Measurements from ENCODE around the gene C2CD3. TPM values are rescaled to one million over a fixed set of nuclear protein-coding genes. Genes with fewer than 3 reads are reported as not detected.

Gene C2CD3
- total RNA-seq, 1 donor from 2014 or later, result 12.2 TPM

- TF ChIP-seq, protein P1, sequence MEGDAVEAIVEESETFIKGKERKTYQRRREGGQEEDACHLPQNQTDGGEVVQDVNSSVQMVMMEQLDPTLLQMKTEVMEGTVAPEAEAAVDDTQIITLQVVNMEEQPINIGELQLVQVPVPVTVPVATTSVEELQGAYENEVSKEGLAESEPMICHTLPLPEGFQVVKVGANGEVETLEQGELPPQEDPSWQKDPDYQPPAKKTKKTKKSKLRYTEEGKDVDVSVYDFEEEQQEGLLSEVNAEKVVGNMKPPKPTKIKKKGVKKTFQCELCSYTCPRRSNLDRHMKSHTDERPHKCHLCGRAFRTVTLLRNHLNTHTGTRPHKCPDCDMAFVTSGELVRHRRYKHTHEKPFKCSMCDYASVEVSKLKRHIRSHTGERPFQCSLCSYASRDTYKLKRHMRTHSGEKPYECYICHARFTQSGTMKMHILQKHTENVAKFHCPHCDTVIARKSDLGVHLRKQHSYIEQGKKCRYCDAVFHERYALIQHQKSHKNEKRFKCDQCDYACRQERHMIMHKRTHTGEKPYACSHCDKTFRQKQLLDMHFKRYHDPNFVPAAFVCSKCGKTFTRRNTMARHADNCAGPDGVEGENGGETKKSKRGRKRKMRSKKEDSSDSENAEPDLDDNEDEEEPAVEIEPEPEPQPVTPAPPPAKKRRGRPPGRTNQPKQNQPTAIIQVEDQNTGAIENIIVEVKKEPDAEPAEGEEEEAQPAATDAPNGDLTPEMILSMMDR (IDR thresholded peaks at IDR 0.05; ENCODE audit: insufficient read depth, low read length, poor library complexity, severe bottlenecking), result no peak
- H3K36me3 ChIP-seq (ENCODE audit: control insufficient read depth, insufficient read depth, low read length), result peaks cover 6% of the 10 kb centered on the region
- no peak overlapping the region for H3K4me3 ChIP-seq (ENCODE audit: low read depth, low read length)
- no peak for DNase-seq (ENCODE audit: low read depth)
- H3K27me3 ChIP-seq (ENCODE audit: control insufficient read depth, insufficient read depth, low read length), result no peaks in the 10 kb centered on the region
These were observed 198.6 kb downstream of the C2CD3 start for GRCh38 chr11:73972187-73972586.

- peaks cover 3% of the 10 kb centered on the region for H3K36me3 ChIP-seq (ENCODE audit: control insufficient read depth, insufficient read depth, low read length)
- TF ChIP-seq, protein P1 (IDR thresholded peaks at IDR 0.05; ENCODE audit: insufficient read depth, low read length, poor library complexity, severe bottlenecking), result no peak
- no peak overlapping the region for H3K4me3 ChIP-seq (ENCODE audit: low read depth, low read length)
- no peaks in the 10 kb centered on the region for H3K27me3 ChIP-seq (ENCODE audit: control insufficient read depth, insufficient read depth, low read length)
- DNase-seq (ENCODE audit: low read depth), result no peak
These were observed 199.6 kb downstream of the C2CD3 start for GRCh38 chr11:73971175-73971719.

- H3K4me3 ChIP-seq (ENCODE audit: low read depth, low read length), result no peak overlapping the region
- TF ChIP-seq, protein P1 (IDR thresholded peaks at IDR 0.05; ENCODE audit: insufficient read depth, low read length, poor library complexity, severe bottlenecking), result no peak
- H3K27me3 ChIP-seq (ENCODE audit: control insufficient read depth, insufficient read depth, low read length), result no peaks in the 10 kb centered on the region
- peaks cover 2% of the 10 kb centered on the region for H3K36me3 ChIP-seq (ENCODE audit: control insufficient read depth, insufficient read depth, low read length)
- no peak for DNase-seq (ENCODE audit: low read depth)
These were observed 200.6 kb downstream of the C2CD3 start for GRCh38 chr11:73969991-73970800.

DNA sequence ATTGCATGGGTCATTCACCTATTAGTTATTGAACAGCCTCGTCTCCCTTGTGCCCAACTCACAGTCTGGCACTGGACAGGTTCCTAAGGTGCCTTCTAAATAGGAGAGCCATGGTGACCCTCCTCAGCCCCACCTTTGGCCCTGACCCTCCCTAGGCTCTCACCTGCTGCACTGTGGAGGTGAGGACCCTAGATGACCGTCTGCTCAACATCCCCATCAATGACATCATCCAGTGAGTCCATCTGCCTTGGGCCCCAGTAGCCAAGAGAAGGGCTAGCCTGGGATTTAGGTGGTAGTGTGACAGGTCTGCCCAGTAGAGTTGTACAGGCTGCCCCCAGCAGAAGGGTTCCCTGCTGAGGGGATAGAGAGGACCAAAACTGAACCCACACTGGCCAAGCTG, 201.7 kb downstream of the C2CD3 start:
- DNase-seq (ENCODE audit: low read depth), result no peak
- Histone ChIP-seq H3K4me3 (ENCODE audit: low read depth, low read length) (no peak overlapping the region), H3K36me3 (ENCODE audit: control insufficient read depth, insufficient read depth, low read length) (no peaks in the 10 kb centered on the region)

DNA sequence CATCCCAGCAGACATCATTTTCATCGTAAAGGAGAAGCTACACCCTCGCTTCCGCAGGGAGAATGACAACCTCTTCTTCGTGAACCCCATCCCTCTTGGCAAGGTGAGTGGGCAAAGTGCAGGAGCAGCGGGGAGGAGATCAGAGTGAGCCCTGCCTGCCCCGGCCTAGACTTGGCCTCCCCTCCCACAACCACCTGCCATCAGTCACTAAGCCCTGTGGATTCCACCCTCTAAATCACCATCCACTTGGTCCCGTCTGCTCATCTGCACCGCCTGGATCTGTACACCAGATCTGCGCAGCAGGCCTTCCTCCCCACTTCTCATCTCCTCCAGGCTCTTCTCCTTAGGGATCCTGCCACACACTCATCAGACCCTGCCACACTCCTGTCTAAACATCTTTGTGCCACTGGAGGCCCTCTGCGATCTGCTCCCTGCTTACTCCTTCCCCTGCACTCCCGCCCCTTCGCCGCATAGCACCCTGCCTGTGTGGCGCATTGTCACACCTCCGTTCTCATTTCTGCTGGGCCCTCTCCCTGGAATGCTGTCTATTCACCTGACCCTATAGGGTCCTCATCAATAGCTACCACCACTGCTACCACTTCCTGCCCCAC, 202.3 kb downstream of the C2CD3 start:
- Histone ChIP-seq H3K27me3 (ENCODE audit: control insufficient read depth, insufficient read depth, low read length) (no peaks in the 10 kb centered on the region), H3K4me3 (ENCODE audit: low read depth, low read length) (no peak overlapping the region), H3K36me3 (ENCODE audit: control insufficient read depth, insufficient read depth, low read length) (no peaks in the 10 kb centered on the region)
- TF ChIP-seq, protein P1 (IDR thresholded peaks at IDR 0.05; ENCODE audit: insufficient read depth, low read length, poor library complexity, severe bottlenecking), result no peak
- DNase-seq (ENCODE audit: low read depth), result no peak

More for the DNA sequence above, 201.7 kb downstream of the C2CD3 start:
- TF ChIP-seq, protein P1 (IDR thresholded peaks at IDR 0.05; ENCODE audit: insufficient read depth, low read length, poor library complexity, severe bottlenecking), result no peak
- H3K27me3 ChIP-seq (ENCODE audit: control insufficient read depth, insufficient read depth, low read length), result no peaks in the 10 kb centered on the region
